ENCODE data around the gene RNF128. TPM values are rescaled to one million over a fixed set of nuclear protein-coding genes. Genes with fewer than 3 reads are reported as not detected.

Gene RNF128, protein sequence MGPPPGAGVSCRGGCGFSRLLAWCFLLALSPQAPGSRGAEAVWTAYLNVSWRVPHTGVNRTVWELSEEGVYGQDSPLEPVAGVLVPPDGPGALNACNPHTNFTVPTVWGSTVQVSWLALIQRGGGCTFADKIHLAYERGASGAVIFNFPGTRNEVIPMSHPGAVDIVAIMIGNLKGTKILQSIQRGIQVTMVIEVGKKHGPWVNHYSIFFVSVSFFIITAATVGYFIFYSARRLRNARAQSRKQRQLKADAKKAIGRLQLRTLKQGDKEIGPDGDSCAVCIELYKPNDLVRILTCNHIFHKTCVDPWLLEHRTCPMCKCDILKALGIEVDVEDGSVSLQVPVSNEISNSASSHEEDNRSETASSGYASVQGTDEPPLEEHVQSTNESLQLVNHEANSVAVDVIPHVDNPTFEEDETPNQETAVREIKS
- 18.1 TPM for total RNA-seq
- long read RNA-seq, transcript RNF128-201 (7 exons, 2,817 nt): major isoform, 63 of 65 reads
- long read RNA-seq, partial matches to known transcripts: 2 of 65 reads
- long read RNA-seq, other reads (novel, unspliced or antisense): 0 of 65 reads

- Histone ChIP-seq H3K4me1 (no peaks in the 10 kb centered on the region), H3K27ac (peak within 1 kb of the TSS; percentile 58), H3K9me3 (no peaks in the 10 kb centered on the region), H3K4me3 (peak within 1 kb of the TSS; percentile 48), H3K27me3 (no peaks in the 10 kb centered on the region), H3K36me3 (no peaks in the 10 kb centered on the region)
- peak; percentile 83 for DNase-seq
- intact Hi-C loops (cut with DNase I): no loop called here
- TF ChIP-seq, protein P1, sequence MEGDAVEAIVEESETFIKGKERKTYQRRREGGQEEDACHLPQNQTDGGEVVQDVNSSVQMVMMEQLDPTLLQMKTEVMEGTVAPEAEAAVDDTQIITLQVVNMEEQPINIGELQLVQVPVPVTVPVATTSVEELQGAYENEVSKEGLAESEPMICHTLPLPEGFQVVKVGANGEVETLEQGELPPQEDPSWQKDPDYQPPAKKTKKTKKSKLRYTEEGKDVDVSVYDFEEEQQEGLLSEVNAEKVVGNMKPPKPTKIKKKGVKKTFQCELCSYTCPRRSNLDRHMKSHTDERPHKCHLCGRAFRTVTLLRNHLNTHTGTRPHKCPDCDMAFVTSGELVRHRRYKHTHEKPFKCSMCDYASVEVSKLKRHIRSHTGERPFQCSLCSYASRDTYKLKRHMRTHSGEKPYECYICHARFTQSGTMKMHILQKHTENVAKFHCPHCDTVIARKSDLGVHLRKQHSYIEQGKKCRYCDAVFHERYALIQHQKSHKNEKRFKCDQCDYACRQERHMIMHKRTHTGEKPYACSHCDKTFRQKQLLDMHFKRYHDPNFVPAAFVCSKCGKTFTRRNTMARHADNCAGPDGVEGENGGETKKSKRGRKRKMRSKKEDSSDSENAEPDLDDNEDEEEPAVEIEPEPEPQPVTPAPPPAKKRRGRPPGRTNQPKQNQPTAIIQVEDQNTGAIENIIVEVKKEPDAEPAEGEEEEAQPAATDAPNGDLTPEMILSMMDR (IDR thresholded peaks at IDR 0.05): no peak
- ATAC-seq: peak; percentile 94
These were observed at the start of gene RNF128 for GRCh38 chrX:106726485-106727437. RNF128 (plus strand) TSS chrX:106726701; CDS start chrX:106726914, 213 bp downstream.

DNA sequence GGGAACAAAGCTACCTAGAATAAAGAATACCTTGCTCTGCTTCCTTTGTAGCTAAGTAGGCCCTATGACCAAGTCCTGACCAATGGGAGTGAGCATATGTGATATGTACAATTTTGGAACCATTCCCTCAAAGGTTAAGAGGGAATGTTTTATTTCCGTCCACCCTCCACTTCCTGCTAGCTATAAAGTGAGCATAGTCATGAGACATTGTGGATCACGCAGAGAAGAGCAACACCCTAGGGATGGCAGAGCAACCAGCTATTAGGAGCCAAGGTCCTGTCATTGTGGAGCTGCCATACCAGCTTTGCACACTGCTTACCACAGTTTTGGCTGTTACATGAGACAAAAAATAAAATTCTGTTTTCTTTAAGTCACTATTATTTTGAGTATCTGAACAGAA lies 45.8 kb upstream of the RNF128 start:
- ATAC-seq (no peak), DNase-seq (no peak)
- intact Hi-C loops (cut with DNase I): no loop called here
- no peaks in the 10 kb centered on the region for H3K4me1 ChIP-seq
- H3K27me3 ChIP-seq: no peaks in the 10 kb centered on the region
- H3K4me3 ChIP-seq: no peak overlapping the region
- H3K36me3 ChIP-seq: no peaks in the 10 kb centered on the region
- H3K9me3 ChIP-seq: no peaks in the 10 kb centered on the region
- TF ChIP-seq, protein P1 (IDR thresholded peaks at IDR 0.05): no peak
- H3K27ac ChIP-seq: no peak overlapping the region

- TF ChIP-seq, protein P1 (IDR thresholded peaks at IDR 0.05): no peak
- H3K4me3 ChIP-seq: no peak overlapping the region
- H3K27ac ChIP-seq: no peak overlapping the region
- no peaks in the 10 kb centered on the region for H3K9me3 ChIP-seq
- no peaks in the 10 kb centered on the region for H3K4me1 ChIP-seq
- H3K27me3 ChIP-seq: no peaks in the 10 kb centered on the region
- DNase-seq (no peak), ATAC-seq (no peak)
- no peaks in the 10 kb centered on the region for H3K36me3 ChIP-seq
- intact Hi-C loops (cut with DNase I): no loop called here
These were observed 42.3 kb upstream of the RNF128 start for GRCh38 chrX:106684207-106684606.

- intact Hi-C loops (cut with DNase I): no loop called here
- no peak for ATAC-seq
- DNase-seq: no peak
- TF ChIP-seq, protein P1 (IDR thresholded peaks at IDR 0.05): no peak
- Histone ChIP-seq H3K27ac (no peak overlapping the region), H3K9me3 (no peaks in the 10 kb centered on the region), H3K27me3 (no peaks in the 10 kb centered on the region), H3K36me3 (no peaks in the 10 kb centered on the region), H3K4me1 (no peaks in the 10 kb centered on the region), H3K4me3 (no peak overlapping the region)
These were observed 34.0 kb upstream of the RNF128 start for GRCh38 chrX:106692425-106693065.

DNA sequence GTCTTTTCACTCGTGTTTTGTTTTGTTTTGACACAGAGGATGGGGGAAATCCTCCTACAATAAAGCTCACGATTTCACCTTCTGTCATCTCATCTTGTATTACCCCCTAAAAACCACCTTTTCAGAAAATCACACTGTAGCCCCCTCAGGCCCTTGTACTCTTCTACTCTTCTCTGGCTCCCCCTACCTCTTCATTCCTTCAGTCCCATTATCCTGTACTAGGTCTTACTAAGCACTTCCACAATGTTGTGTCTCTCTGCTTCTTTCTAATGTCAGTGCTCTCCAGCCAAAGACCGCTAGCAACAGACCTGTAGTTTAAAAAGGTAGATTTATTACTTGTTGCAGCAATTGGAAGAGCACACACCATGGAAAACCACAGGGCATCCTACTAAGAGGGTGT lies 30.0 kb upstream of the RNF128 start:
- Histone ChIP-seq H3K4me1 (no peaks in the 10 kb centered on the region), H3K4me3 (no peak overlapping the region), H3K27me3 (no peaks in the 10 kb centered on the region), H3K36me3 (no peaks in the 10 kb centered on the region), H3K9me3 (no peaks in the 10 kb centered on the region), H3K27ac (no peak overlapping the region)
- DNase-seq (no peak), ATAC-seq (no peak)
- TF ChIP-seq, protein P1 (IDR thresholded peaks at IDR 0.05): no peak
- intact Hi-C loops (cut with DNase I): no loop called here
